GM18505 (cell line): ENCODE results near the gene XNDC1N.
"Not testable (repeated sequence)": the region's sequence is repeated elsewhere in the genome, so short reads cannot be mapped to it uniquely, and the experiment has no call there.

Source experiments
- ATAC-seq: cut with Tn5 transposase; IDR thresholded peaks from one replicate; pipeline ENCODE4 v1.9.1; 2021; ENCODE audit not compliant: unreplicated experiment
- POLR2A ChIP-seq: IDR thresholded peaks from 4 replicates; pipeline ENCODE4 v1.6.1; 2011; ENCODE audit warnings: borderline replicate concordance; ENCODE audit not compliant: insufficient read depth, insufficient read length; ENCODE audit errors: extremely low read depth

The XNDC1N gene

DNA sequence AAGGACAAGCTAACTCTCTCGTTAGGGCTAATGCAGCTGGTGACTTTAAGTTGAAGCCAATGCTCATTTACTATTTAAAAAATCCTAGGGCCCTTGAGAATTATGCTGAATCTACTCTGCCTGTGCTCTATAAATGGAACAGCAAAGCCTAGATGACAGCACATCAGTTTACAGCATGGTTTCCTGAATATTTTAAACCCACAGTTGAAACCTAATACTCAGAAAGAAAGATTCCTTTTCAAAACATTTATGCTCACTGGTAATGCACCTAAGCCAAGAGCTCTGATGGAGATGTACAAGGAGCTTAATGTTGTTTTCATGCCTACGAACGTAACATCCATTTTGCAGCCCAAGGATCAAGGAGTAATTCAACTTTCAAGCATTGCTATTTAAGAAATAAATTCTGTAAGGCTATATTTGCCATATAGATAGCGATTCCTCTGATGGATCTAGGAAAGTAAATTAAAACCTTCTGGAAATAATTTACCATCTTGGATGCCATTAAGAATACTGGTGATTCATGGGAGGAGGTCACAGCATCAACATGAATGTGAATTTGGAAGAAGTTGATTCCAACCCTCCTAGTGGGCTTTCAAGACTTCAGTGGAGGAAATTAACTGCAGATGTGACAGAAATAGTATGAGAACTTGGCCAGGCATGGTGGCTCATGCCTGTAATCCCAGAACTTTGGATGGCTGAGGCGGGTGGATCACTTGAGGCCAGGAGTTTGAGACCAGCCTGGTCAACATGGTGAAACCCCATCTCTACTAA is 14.5 kb downstream of the XNDC1N start:
- no peak for TF ChIP-seq POLR2A
- ATAC-seq = no peak

DNA sequence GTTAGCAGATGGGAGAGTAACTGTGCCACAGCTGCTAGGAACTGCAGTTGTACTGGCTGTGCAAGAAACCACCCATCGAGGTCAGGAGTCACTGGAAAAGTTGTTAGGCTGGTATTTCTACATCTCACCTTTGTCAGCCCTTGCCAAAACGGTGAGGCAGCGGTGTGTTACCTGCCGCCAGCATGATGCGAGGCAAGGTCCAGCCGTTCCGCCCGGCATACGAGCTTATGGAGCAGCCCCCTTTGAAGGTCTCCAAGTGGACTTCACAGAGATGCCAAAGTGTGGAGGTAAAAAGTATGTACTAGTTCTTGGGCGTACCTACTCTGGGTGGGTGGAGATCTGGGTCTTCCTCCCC is 16.4 kb downstream of the XNDC1N start:
- ATAC-seq = not testable (repeated sequence)

DNA sequence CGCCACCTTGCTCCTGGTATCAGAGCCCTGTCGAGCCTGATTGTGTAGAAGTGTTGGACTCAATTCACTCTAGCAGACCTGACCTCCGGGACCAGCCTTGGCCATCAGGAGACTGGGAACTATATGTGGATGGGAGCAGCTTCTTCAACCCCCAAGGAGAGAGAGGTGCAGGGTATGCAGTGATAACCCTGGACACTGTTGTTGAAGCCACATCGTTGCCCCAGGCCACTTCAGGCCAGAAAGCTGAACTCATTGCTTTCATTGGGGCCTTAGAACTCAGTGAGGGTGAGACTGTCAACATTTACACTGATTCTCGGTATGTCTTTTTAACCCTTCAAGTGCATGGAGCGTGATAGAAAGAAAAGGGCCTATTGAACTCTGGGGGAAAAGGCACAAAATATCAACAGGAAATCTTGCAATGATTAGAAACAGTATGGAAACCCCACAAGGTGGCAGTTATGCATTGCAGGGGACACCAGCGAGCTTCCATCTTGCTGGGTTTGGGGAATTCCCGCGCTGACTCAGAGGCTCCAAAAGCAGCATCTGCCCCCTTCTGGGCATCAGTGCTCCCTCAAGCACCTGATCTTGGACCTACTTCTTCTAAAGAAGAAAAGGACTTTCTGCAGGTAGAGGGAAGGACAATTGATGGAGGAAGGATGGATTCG is 16.9 kb downstream of the XNDC1N start:
- not testable (repeated sequence) for ATAC-seq

DNA sequence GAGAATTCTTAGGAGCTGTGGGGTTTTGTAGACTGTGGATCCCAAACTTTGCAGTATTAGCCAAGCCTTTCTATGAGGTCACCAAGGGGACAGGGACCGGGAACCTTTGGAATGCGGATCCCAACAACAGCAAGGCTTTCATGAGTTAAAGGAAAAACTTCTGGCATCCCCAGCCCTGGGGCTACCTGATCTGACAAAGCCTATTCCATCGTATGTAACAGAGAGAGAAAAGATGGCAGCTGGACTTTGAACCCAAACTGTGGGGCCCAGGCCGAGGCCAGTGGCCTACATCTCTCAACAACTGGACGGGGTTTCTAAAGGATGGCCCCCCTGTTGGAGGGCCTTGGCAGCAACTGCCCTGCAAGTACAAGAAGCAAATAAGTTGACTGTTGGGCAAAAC is 17.6 kb downstream of the XNDC1N start:
- not testable (repeated sequence) for ATAC-seq

DNA sequence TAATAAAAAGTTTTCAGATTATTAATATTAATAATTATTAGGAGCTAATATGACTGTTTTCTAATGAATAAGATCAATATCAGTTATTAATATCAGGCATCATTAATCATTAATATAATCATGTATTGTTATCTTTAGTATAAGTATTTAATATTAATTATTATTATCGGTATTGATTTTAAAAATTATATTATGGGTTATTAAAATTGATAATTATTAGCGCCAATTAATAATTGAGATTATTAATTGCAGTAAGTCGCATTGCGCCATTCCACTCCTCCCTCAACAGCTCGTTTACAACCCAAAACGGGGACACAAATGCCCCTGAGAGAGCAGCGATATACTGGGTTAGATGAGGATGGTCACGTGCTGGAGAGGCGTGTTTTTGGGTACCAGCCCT is 20.2 kb downstream of the XNDC1N start:
- no peak for TF ChIP-seq POLR2A
- no peak for ATAC-seq

DNA sequence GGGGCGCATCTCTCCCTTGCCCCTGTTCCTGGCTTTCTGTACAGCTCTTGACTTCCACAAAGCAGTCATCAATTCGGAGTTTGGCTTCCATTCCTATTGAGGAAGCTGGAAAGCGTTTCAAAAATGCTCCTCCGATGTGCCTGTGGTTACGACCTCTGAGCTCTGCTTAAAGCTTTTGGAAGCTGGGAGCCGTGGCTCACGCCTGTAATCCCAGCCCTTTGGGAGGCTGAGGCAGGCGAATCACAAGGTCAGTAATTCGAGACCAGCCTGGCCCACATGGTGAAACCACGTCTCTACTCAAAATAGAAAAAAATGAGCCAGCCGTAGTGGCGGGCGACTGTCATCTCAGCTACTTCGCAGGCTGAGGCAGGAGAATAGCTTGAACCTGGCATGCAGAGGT is 27.3 kb downstream of the XNDC1N start:
- not testable (repeated sequence) for ATAC-seq

DNA sequence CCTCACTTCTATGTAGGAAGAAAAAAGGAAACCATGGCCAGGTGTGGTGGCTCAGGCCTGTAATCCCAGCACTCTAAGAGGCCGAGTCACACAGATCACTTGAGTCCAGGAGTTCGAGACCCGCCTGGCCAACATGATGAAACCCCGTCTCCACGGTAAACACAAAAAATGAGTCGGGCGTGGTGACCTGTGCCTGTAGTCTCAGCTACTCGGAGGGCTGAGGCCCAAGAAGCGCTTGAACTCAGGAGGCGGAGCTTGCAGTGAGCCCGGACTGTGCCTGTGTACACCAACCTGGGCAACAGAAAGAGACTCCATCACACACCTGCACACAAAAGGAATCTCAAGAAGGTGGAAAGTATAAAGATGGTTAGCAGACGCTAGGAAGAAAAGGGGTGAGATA is 32.4 kb downstream of the XNDC1N start:
- TF ChIP-seq POLR2A = no peak
- ATAC-seq = no peak

DNA sequence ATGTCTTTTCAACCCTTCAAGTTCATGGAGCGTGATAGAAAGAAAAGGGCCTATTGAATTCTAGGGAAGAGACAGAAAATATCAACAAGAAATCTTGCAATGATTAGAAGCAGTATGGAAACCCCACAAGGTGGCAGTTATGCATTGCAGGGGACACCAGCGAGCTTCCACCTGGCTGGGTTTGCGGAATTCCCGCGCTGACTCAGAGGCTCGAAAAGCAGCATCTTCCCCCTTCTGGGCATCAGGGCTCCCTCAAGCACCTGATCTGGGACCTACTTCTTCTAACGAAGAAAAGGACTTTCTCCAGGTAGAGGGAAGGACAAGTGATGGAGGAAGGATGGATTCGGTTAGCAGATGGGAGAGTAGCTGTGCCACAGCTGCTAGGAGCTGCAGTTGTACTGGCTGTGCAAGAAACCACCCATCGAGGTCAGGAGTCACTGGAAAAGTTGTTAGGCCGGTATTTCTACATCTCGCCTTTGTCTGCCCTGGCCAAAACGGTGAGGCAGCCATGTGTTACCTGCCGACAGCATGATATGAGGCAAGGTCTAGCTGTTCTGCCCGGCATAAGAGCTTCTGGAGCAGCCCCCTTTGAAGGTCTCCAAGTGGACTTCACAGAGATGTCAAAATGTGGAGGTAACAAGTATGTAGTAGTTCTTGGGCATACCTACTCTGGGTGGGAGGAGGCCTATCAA is 39.1 kb downstream of the XNDC1N start:
- not testable (repeated sequence) for ATAC-seq

DNA sequence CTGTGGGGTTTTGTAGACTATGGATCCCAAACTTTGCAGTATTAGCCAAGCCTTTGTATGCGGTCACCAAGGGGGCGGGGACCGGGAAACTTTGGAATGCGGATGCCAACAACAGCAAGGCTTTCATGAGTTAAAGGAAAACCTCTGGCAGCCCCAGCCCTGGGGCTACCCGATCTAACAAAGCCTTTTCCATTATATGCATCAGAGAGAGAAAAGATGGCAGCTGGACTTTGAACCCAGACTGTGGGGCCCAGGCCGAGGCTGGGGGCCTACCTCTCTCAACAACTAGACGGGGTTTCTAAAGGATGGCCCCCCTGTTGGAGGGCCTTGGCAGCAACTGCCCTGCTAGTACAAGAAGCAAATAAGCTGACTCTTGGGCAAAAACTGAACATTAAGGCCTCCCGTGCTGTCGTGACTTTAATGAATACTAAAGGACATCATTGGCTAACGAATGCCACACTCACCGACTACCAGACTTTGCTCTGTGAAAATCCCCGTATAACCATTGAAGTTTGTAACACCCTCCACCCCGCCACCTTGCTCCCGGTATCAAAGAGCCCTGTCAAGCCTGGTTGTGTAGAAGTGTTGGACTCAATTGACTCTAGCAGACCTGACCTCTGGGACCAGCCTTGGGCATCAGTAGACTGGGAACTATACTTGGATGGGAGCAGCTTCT is 39.9 kb downstream of the XNDC1N start:
- not testable (repeated sequence) for ATAC-seq

DNA sequence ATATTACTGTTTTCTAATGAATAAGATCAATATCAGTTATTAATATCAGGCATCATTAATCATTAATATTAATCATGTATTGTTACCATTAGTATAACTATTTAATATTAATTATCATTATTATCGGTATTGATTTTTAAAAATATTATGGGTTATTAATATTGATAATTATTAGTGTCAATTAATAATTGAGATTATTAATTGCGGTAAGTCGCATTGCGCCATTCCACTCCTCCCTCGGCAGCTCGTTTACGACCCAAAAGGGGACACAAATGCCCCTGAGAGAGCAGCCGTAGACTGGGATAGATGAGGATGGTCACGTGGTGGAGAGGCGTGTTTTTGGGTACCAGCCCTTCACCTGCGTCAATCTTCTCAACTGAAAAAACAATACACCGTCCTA is 42.6 kb downstream of the XNDC1N start:
- not testable (repeated sequence) for ATAC-seq
